GM11168 (cell line): Measurements from ENCODE around the gene GSTT2B.
"Not testable (repeated sequence)": the region's sequence is repeated elsewhere in the genome, so short reads cannot be mapped to it uniquely, and the experiment has no call there.

Experiments used
- in situ Hi-C: fragments of 300-500 bp; cut with MboI; formaldehyde crosslinking; loops from one replicate; pipeline ENCODE4 v1.12.0; 2022; ENCODE audit warnings: low sequenced_read_pairs; ENCODE audit not compliant: unreplicated experiment

Gene GSTT2B

GRCh38 chr22:23986538-23987178 lies 25.7 kb upstream of the GSTT2B start:
- in situ Hi-C loops: loop anchor here (5.0 to 25.0 kb wide), 2 partner anchors 34 to 176 kb away; no protein-coding TSS in a partner anchor

GRCh38 chr22:23986089-23986488 lies 25.1 kb upstream of the GSTT2B start:
- in situ Hi-C loops: loop anchor here (5.0 to 25.0 kb wide), 2 partner anchors 34 to 176 kb away; no protein-coding TSS in a partner anchor

GRCh38 chr22:23984430-23984829 lies 23.4 kb upstream of the GSTT2B start:
- in situ Hi-C loops: loop anchor here (25.0 kb wide), 1 partner anchor 178 kb away; no protein-coding TSS in a partner anchor

- in situ Hi-C loops: loop anchor here (25.0 kb wide), 1 partner anchor 182 kb away; no protein-coding TSS in a partner anchor
These were observed 19.6 kb upstream of the GSTT2B start for GRCh38 chr22:23980567-23980966.

GRCh38 chr22:23979557-23980240 lies 18.7 kb upstream of the GSTT2B start, which contains the start of gene GSTT2:
Gene GSTT2, plus strand, starts transcription at chr22:23980134.
- in situ Hi-C loops: loop anchor here (25.0 kb wide), 1 partner anchor 183 kb away; no protein-coding TSS in a partner anchor

GRCh38 chr22:23977304-23977703 lies 16.3 kb upstream of the GSTT2B start:
- in situ Hi-C loops: loop anchor here (25.0 kb wide), 1 partner anchor 185 kb away; no protein-coding TSS in a partner anchor

- in situ Hi-C loops: loop anchor here (25.0 kb wide), 1 partner anchor 187 kb away; no protein-coding TSS in a partner anchor
These were observed 13.9 kb upstream of the GSTT2B start for GRCh38 chr22:23974836-23975352.

- in situ Hi-C loops: not testable (repeated sequence)
These were observed 13.3 kb upstream of the GSTT2B start, which contains the start of gene DDT for GRCh38 chr22:23974345-23974744. Gene DDT, minus strand, starts transcription at chr22:23974441. Its CDS starts 27 bp downstream, at chr22:23974414.

- in situ Hi-C loops: not testable (repeated sequence)
These were observed 10.9 kb upstream of the GSTT2B start for GRCh38 chr22:23971927-23972326.

- in situ Hi-C loops: no loop called here
These were observed 10.0 kb upstream of the GSTT2B start for GRCh38 chr22:23970816-23971486.

GRCh38 chr22:23970201-23970641 lies 9.2 kb upstream of the GSTT2B start:
- in situ Hi-C loops: no loop called here

GRCh38 chr22:23969071-23969470 lies 8.1 kb upstream of the GSTT2B start:
- in situ Hi-C loops: loop anchor here (10.0 kb wide), 1 partner anchor 54 kb away; no protein-coding TSS in a partner anchor

- in situ Hi-C loops: loop anchor here (10.0 kb wide), 1 partner anchor 52 kb away; no protein-coding TSS in a partner anchor
These were observed 5.6 kb upstream of the GSTT2B start, which contains the start of gene DDTL for GRCh38 chr22:23966568-23966967. Gene DDTL, plus strand, starts transcription at chr22:23966888. Its CDS starts 27 bp downstream, at chr22:23966915.

- in situ Hi-C loops: loop anchor here (10.0 kb wide), 1 partner anchor 51 kb away; no protein-coding TSS in a partner anchor
These were observed 5.1 kb upstream of the GSTT2B start for GRCh38 chr22:23966094-23966493.

GRCh38 chr22:23956301-23956900 lies 4.6 kb downstream of the GSTT2B start:
- in situ Hi-C loops: not testable (repeated sequence)

GRCh38 chr22:23955886-23956285 lies 5.1 kb downstream of the GSTT2B start:
- in situ Hi-C loops: not testable (repeated sequence)

- in situ Hi-C loops: loop anchor here (5.0 kb wide), 1 partner anchor 32 kb away; no protein-coding TSS in a partner anchor
These were observed 6.0 kb downstream of the GSTT2B start for GRCh38 chr22:23954991-23955305.

GRCh38 chr22:23954193-23954990 lies 6.6 kb downstream of the GSTT2B start:
- in situ Hi-C loops: loop anchor here (5.0 kb wide), 1 partner anchor 33 kb away; no protein-coding TSS in a partner anchor

GRCh38 chr22:23953485-23953884 lies 7.5 kb downstream of the GSTT2B start:
- in situ Hi-C loops: loop anchor here (5.0 kb wide), 1 partner anchor 34 kb away; no protein-coding TSS in a partner anchor
